T follicular helper cell (primary cell): ENCODE data around the gene DIS3L2.

ENCODE experiments used
- DNase-seq: peaks from one replicate; pipeline ENCODE4 v3.0.0-alpha.2; 2020; ENCODE audit warnings: low read depth

The DIS3L2 gene

GRCh38 chr2:232229911-232230310 is 268.4 kb downstream of the DIS3L2 start:
- DNase-seq = no peak

GRCh38 chr2:232230560-232230959 is 269.0 kb downstream of the DIS3L2 start:
- no peak for DNase-seq

- no peak for DNase-seq
Observed at GRCh38 chr2:232231554-232231953, 270.0 kb downstream of the DIS3L2 start.

DNA sequence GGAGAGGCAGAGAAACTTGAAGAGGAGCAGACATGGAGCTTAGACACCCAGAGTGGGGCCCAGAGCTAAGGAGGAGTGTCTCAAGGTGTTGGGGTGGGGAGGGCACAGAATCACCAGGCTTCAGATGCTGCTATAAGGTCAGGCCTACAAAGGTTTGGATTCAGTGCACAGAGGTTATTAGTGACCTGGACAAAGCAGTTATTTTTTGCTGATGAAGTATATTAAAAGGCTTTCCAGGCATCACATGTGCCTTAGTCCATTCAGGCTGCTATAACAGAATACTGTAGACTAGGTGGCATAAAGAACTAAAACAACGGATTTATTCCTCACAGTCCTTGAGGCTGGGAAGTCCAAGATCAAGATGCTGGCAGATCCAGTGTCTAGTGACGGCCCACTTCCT is 271.4 kb downstream of the DIS3L2 start:
- DNase-seq = no peak

DNA sequence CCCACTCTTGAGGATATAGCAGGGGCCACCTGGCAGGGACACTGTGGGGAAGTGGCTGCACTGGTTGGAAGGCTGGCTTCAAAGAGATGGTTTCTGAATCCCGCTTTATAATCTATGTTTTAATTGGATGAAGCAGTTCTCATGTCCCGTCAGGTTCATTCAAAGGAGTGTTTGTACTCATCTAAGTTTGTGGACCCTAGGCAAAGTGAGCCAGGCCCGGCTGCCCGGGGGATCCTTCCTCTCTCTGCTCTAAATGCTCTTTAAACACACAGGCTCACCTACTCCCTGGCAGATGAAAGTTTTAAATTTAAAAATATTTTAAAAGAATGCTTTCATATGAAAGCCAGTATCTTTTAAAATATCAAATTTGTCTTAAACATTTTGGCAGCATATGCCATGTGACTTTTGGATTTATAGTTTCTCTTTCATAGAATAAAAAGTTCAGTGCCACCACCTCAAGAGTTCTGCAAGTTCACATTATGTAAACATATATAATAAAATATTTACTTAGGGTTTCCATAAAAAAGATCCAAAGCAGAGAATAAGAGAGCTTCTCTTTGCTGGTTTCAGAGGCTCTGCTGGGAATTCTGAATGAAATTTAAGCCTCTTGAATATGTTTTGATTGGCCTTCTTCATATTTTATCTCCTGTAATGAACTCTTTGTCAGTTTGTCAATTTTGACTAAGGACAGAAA is 273.6 kb downstream of the DIS3L2 start:
- DNase-seq = no peak

GRCh38 chr2:232235716-232236115 is 274.2 kb downstream of the DIS3L2 start:
- DNase-seq = no peak

- no peak for DNase-seq
Observed at GRCh38 chr2:232236200-232236599, 274.7 kb downstream of the DIS3L2 start.

DNA sequence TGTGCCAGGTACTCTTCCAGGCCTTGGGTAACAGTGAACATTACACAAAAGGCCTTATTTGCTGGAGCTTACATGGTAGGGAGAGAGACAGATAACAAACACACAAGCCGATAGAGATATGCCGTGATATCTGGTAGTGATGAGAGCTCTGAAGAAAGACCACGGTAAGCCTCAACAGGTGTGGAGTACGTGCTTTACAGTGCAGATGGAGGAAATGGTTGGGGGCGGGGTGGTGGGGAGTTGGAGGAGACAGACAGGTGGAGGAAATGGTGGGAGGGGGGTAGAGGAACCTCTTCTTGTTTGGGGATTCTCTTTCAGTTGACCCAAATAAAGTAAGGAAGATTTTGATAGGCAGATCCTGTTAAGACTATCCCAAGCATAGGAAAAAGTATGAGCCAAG is 276.0 kb downstream of the DIS3L2 start:
- no peak for DNase-seq

GRCh38 chr2:232238108-232238507 is 276.6 kb downstream of the DIS3L2 start:
- no peak for DNase-seq

- no peak for DNase-seq
Observed at GRCh38 chr2:232238596-232238995, 277.1 kb downstream of the DIS3L2 start.

DNA sequence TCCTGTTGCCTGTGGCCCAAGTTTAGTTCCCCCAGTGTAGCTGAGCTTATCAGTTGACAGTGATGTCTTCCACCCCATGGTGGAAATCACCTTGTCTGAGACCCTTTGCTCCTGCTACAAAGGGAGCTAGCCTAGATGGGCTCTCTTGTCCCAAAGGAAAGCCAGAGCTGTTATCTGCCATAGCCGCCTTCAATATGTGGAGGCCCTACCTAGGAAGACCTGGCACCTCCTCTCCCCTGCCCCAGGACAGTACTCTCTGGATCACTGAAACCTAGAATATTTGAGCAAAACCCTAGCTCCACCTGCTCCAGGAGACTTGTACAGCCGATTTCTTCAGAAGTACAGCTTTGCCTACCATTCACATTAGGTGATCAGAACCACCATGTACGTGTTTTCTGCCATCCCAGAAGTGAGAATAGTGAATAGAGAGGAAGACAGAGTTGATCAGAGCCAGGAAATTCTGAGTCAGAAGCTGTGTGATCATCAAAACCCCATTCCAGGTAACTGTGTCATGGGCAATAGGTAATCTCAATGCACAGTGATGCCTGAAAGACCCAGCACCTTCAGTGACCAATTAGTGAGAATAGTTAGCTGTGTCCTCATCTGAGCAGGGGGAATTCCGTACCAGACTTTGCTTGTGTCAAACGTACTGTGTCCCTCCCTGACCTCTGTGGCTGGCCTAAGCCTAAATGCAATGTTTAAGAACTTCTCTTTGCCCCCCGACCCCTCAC is 278.6 kb downstream of the DIS3L2 start:
- no peak for DNase-seq

GRCh38 chr2:232240906-232241305 is 279.4 kb downstream of the DIS3L2 start:
- DNase-seq = no peak

DNA sequence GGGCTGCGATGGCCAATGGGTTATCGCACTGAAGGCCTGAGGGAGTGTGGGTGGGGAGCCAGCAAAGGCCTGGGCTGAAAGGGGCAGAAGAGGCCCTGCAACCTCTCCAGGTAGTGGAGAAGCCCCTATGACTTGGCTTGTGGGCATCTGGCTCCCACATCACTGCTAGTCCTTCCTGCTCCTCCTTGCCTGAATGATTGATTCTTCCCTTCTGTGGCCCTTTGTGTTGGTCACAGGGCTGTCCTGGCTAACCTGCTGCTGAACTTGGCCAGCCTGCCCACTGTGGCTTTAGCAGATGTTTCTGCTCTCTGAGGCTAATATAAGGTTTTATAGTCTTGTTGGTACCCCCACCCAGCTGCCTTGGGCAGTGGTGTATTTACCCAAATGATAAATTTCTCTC is 280.8 kb downstream of the DIS3L2 start:
- no peak for DNase-seq

GRCh38 chr2:232245111-232245510 is 283.6 kb downstream of the DIS3L2 start:
- no peak for DNase-seq

DNA sequence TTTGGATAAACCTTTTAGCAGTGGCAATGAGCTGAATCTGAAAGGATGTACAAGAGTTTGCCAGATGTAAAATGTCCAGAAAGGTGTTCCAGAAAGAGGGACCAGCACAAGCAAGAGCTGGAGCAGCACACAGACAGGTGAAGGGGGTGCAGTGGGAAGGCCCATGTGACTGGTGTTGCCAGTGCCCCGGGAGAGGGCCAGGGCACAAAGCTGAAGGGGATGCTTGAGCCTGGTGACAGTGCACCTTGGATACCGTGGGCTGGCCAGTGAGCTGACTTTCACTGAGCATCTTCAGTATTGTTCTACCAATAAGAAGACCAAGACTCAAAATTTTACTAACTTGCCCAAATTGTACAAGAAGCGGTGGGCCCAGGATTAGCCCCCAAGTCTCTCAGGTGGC is 284.7 kb downstream of the DIS3L2 start:
- no peak for DNase-seq

DNA sequence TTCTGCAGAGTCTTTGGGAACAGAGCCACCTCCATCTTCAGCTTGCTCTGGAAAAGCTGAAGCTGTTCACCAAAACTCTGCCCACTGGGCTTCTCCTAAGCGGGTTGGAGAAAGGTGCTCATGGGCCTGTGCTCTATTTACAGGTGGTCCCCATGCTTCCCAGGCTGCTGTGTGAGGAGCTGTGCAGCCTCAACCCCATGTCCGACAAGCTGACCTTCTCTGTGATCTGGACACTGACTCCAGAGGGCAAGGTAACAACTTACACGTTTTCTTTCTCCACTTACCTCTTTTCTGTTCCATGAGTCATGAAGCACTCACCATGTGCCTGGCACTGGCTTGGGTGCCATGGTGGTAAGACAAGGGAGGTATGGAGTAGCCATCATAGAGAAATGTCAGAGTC is 287.6 kb downstream of the DIS3L2 start:
- no peak for DNase-seq

DNA sequence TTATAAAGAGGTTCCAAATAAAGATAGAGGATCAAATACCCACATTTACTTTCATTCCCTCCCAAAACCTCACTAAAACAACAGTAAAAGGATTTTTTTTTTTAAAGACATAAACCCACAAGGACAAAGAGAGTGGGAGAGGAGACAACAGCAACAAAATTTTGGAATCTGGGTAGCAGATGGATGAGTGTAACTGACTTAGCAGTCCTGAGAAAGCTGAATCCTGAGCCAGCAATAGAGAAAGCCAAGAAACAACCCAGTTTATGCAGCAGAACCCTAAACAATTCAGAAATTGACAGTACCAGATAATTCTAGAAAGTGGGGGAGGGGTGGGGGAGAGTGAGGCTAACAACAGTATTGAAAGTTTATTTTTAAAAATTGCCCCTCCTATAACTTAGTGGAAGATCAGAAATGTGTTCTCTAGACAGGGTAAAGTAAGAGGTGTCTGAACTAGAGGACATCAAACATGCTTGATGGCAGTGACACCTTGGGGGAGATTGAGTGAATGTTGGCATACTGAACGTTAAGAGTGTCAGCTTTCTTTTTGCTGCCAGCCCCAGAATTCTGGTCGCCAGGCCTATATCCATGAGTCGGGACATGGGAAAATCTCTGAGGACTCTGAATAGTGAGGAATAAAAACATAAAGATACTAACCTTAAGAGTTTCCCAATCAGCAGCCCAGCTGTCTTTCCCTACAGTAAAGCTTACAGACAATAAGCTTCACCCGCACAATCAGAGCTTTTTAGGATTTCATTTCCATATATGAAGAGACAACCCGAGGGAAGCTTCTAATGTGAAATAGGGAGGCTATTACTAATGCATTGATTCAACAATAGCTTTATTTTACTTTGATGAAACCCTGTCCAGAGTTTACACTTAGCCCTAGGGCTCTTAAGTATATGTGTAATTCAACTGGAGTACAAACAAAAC is 289.0 kb downstream of the DIS3L2 start:
- DNase-seq = no peak

- DNase-seq = no peak
Observed at GRCh38 chr2:232255033-232255432, 293.5 kb downstream of the DIS3L2 start.

GRCh38 chr2:232260075-232260474 is 298.6 kb downstream of the DIS3L2 start:
- no peak for DNase-seq

- DNase-seq = no peak
Observed at GRCh38 chr2:232261776-232262175, 300.3 kb downstream of the DIS3L2 start.

- DNase-seq = no peak
Observed at GRCh38 chr2:232263295-232263694, 301.8 kb downstream of the DIS3L2 start.

GRCh38 chr2:232264081-232264480 is 302.6 kb downstream of the DIS3L2 start:
- DNase-seq = no peak

- DNase-seq = no peak
Observed at GRCh38 chr2:232265329-232265728, 303.8 kb downstream of the DIS3L2 start.
